ENCODE measurements around the gene CDKN3.
"Not testable (repeated sequence)": the region's sequence is repeated elsewhere in the genome, so short reads cannot be mapped to it uniquely, and the experiment has no call there.

CDKN3 gene

DNA sequence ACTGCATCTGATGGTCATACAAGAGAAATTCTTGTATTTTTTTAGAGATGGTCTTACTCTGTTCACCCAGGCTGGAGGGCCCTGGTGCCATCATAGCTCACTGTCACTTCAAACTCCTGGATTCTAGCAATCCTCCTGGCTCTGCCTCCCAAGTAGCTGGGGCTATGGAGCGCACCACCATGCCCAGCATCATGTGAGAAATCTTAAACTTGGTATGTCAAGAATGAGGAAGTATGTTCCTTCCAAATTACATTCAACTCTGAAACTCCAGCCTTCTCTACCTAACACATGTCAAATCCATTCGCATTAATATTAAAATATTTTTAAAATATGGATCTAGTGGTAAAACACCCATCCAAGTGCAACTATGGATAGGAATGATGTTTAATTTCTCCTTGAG, 27.5 kb upstream of the CDKN3 start:
- Histone ChIP-seq H3K9me3 (no peaks in the 10 kb centered on the region), H3K27ac (no peak overlapping the region), H3K4me3 (no peak overlapping the region), H3K36me3 (no peaks in the 10 kb centered on the region), H3K4me1 (peaks cover 12% of the 10 kb centered on the region), H4K20me1 (no peaks in the 10 kb centered on the region), H3K4me2 (no peak overlapping the region), H3K9ac (no peak overlapping the region), H3K27me3 (no peaks in the 10 kb centered on the region)
- TF ChIP-seq Cebpa-rat (IDR thresholded peaks at IDR 0.05), result no peak

DNA sequence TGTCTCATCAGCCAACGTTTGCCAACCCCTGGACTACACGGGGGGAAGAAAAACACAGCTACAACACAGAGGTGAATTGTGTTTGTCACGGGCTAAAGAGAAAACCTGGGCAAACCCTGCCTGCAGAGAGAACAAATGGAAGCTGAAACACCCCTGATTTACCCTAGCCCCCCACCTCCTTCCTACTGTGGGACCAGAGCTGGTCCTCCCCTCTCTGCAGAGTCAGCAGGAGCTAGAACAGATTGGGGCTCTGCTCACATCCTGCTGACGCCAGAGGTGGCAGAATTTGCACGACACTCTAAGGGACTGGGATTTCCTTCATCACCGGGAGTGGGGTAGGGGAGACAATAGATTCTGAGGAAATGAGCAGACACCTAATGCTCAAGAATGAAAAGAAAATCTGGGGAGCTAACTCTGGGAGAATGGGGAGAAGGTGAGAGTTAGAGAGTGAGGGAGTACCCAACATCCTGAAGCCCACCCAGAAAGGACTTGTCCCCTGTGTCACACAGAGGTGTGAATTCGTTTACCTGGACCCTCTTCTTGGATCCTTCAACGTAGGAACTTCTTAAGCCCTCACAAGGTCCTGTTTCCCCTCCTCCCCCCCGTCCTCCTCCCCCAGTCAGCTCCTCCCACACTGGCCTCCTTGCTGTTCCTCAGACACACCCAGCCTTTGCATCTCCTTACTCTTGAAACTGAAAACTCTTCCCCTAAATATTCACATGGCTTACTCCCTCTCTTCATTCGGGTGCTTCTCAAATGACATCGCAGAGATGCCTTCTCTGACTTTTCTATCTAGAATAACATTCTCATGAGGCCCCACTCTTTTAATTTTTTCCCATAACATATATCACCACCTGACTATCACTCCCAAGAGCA, 26.2 kb upstream of the CDKN3 start:
- no peaks in the 10 kb centered on the region for H3K9me3 ChIP-seq
- H4K20me1 ChIP-seq, result no peaks in the 10 kb centered on the region
- no peak overlapping the region for H3K4me3 ChIP-seq
- peaks cover 16% of the 10 kb centered on the region for H3K4me1 ChIP-seq
- no peak overlapping the region for H3K4me2 ChIP-seq
- no peak overlapping the region for H3K27ac ChIP-seq
- H3K36me3 ChIP-seq, result no peaks in the 10 kb centered on the region
- no peaks in the 10 kb centered on the region for H3K27me3 ChIP-seq
- TF ChIP-seq Cebpa-rat (IDR thresholded peaks at IDR 0.05), result no peak
- no peak overlapping the region for H3K9ac ChIP-seq

DNA sequence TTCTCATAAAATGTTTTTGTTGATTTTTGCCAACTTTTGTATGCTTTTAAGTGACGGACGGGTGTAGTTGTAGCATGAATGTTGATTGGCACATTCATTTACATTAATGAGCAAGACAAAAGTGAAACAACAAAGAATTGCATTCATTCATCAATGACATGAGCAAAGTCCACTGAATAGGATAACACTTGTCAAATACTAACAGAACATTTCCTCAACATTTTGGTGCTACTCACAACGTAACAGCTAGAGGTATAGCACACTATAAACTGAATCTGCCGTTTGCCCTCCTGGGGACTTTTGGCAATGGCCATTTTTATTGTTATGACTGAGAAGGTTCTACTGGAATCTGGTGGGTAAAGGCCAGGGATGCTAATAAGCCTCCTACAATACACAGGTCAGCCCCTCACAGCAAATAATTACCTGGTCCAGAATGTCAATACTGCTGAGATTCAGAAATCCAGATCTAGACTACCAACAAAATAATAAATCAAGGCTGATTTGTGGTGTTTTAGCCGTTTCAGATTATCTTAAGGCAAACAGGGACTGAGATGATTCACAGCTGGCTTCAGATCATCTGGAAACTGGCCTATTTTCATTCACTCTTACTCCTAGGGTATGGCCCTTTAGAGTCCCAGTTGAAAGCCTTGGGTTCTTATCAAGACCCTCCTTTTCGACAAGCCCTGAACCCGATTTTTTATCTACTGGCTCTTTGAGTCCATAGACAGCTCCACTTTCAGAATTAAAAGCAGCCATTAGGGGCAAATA, 22.5 kb upstream of the CDKN3 start:
- TF ChIP-seq Cebpa-rat (IDR thresholded peaks at IDR 0.05), result no peak
- H3K4me2 ChIP-seq, result no peak overlapping the region

DNA sequence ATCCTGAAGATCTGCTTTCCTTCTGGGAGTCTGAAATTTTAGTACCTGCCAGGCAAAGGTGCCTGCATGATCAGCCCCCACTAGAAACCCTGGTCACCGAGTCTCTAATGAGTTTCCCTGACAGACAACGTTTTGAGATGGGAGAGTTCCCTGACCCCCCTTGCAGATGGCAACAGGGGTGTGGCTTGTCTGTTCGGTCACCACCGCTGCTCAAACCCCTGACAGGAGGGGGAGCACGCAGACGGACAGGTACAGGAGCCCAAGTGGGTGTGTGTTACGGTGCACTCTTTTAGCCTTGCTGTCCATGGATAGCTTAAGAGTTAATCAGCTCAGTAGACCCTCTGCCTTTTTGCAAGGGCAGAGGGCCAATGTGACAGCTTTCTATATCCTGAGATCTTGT, 19.3 kb upstream of the CDKN3 start:
- no peak for TF ChIP-seq Cebpa-rat (IDR thresholded peaks at IDR 0.05)
- Histone ChIP-seq H3K27me3 (no peaks in the 10 kb centered on the region), H3K4me2 (peak overlapping the region; percentile 81), H3K9ac (peak overlapping the region; percentile 20; the same call in 1 of the 2 replicates), H3K4me3 (peak overlapping the region; percentile 28; the same call in 1 of the 2 replicates), H4K20me1 (no peaks in the 10 kb centered on the region), H3K9me3 (peaks cover 6% of the 10 kb centered on the region; the same call in 1 of the 2 replicates), H3K36me3 (no peaks in the 10 kb centered on the region), H3K4me1 (peaks cover 61% of the 10 kb centered on the region), H3K27ac (peak overlapping the region; percentile 57)

More for the DNA sequence above, 22.5 kb upstream of the CDKN3 start:
- peaks cover 53% of the 10 kb centered on the region for H3K4me1 ChIP-seq
- H3K4me3 ChIP-seq, result no peak overlapping the region
- no peaks in the 10 kb centered on the region for H3K36me3 ChIP-seq
- no peaks in the 10 kb centered on the region for H3K27me3 ChIP-seq
- no peaks in the 10 kb centered on the region for H3K9me3 ChIP-seq
- no peak overlapping the region for H3K9ac ChIP-seq
- H3K27ac ChIP-seq, result no peak overlapping the region
- H4K20me1 ChIP-seq, result no peaks in the 10 kb centered on the region

DNA sequence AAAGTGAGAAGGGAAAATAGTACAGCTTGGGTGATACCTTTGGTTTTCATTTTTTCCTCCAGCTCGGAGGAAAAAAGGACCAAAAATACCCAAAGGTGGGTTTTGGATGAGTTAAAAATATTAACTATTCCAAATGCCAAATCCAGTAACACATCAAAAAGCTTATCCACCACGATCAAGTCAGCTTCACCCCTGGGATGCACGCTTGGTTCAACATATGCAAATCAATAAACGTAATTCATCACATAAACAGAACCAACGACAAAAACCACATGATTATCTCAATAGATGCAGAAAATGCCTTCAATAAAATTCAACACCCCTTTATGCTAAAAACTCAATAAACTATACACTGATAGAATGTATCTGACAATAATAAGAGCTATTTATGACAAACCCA, 17.9 kb upstream of the CDKN3 start:
- not testable (repeated sequence) for H3K27me3 ChIP-seq, H3K36me3 ChIP-seq, H3K9ac ChIP-seq, H4K20me1 ChIP-seq, H3K9me3 ChIP-seq
- Histone ChIP-seq H3K4me1 (peaks cover 60% of the 10 kb centered on the region), H3K4me2 (peak overlapping the region; percentile 81), H3K27ac (peak overlapping the region; percentile 57), H3K4me3 (0 out of 2 replicates have a peak overlapping the region, but pooled peaks have one; percentile 21)

DNA sequence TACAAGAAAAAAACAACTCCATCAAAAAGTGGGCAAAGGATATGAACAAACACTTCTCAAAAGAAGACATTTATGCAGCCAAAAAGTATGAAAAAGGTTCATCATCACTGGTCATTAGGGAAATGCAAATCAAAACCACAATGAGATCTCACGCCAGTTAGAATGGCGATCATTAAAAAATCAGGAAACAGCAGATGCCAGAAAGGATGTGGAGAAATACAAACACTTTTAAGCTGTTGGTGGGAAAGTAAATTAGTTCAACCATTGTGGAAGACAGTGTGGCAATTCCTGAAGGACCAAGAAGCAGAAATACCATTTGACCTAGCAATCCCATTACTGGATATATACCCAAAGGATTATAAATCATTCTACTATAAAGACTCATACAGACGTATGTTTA, 16.2 kb upstream of the CDKN3 start:
- H3K9me3 ChIP-seq, H4K20me1 ChIP-seq, H3K4me3 ChIP-seq, H3K9ac ChIP-seq, H3K27me3 ChIP-seq, H3K36me3 ChIP-seq: not testable (repeated sequence)
- 0 out of 2 replicates have a peak overlapping the region, but pooled peaks have one; percentile 14 for H3K27ac ChIP-seq
- peaks cover 55% of the 10 kb centered on the region for H3K4me1 ChIP-seq
- peak overlapping the region; percentile 59 for H3K4me2 ChIP-seq

DNA sequence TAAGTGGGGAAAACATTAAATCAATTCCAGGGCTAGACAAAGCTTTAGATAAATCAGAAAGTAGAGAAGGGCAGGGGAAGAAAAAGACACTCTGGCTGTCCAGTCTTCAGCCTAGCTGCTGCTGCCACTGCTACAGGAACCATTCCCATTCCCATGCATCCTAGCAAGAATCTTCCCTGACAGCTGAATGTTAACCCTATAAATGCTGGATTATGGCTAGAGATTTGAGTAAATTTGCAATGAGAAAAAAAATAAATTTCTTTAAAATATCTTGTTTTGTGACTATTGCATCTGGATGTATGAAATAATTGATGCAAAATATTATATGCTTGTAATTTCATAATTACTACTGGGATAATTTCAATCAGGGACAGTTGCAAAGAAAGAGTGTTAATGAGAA, 15.0 kb upstream of the CDKN3 start:
- Histone ChIP-seq H3K27ac (no peak overlapping the region), H3K4me3 (no peak overlapping the region), H3K9me3 (peaks cover 6% of the 10 kb centered on the region; the same call in 1 of the 2 replicates), H3K4me1 (peaks cover 42% of the 10 kb centered on the region), H3K4me2 (no peak overlapping the region), H3K27me3 (no peaks in the 10 kb centered on the region), H4K20me1 (no peaks in the 10 kb centered on the region), H3K9ac (no peak overlapping the region), H3K36me3 (no peaks in the 10 kb centered on the region)
- TF ChIP-seq Cebpa-rat (IDR thresholded peaks at IDR 0.05), result no peak

DNA sequence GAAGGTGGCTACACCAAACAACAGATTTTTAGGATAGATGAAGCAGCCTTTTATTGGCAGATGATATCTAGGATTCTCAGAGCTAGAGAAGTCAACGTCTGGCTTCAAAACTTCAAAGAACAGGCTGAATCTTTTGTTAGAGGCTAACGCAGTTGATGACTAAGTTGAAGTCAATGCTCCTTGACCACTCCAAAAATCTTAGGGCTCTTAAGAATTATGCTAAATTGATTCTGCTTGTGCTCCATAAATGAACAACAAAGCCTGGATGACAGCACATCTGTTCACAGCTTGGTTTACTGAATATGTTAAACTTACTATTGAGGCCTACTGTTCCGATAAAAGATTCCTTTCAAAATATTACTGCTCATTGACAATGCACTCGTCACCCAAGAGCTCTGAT, 13.0 kb upstream of the CDKN3 start:
- no peaks in the 10 kb centered on the region for H4K20me1 ChIP-seq
- no peak overlapping the region for H3K9ac ChIP-seq
- no peak overlapping the region for H3K4me2 ChIP-seq
- peaks cover 6% of the 10 kb centered on the region; the same call in 1 of the 2 replicates for H3K9me3 ChIP-seq
- no peak overlapping the region for H3K4me3 ChIP-seq
- H3K36me3 ChIP-seq, result no peaks in the 10 kb centered on the region
- no peak for TF ChIP-seq Cebpa-rat (IDR thresholded peaks at IDR 0.05)
- H3K27ac ChIP-seq, result no peak overlapping the region
- H3K4me1 ChIP-seq, result peaks cover 22% of the 10 kb centered on the region
- H3K27me3 ChIP-seq, result no peaks in the 10 kb centered on the region

DNA sequence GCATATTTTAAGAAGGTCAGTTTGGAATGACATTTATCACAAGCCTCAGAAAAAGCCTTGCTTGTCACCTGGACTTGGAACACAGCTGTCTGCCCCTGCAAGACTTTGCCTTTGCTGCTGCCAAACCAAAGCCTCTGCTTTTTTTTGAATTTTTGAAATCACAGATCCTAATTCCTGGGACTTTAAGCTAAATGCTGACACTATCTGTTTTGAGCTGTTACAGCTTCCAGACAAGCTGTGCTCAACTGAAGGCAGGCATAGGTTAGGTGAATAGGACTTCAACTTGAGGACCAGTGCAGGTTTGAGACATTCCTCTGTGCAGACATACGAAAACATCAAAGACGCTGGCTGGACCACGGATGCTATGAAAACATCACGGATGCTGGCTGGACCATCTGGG, 11.3 kb upstream of the CDKN3 start:
- peaks cover 5% of the 10 kb centered on the region for H3K4me1 ChIP-seq
- no peak overlapping the region for H3K4me2 ChIP-seq
- H3K27me3 ChIP-seq, result no peaks in the 10 kb centered on the region
- no peak overlapping the region for H3K9ac ChIP-seq
- H4K20me1 ChIP-seq, result no peaks in the 10 kb centered on the region
- no peak overlapping the region for H3K27ac ChIP-seq
- 0 out of 2 replicates have a peak, but pooled peaks cover 6% of the 10 kb centered on the region for H3K9me3 ChIP-seq
- H3K4me3 ChIP-seq, result no peak overlapping the region
- no peak for TF ChIP-seq Cebpa-rat (IDR thresholded peaks at IDR 0.05)
- no peaks in the 10 kb centered on the region for H3K36me3 ChIP-seq

DNA sequence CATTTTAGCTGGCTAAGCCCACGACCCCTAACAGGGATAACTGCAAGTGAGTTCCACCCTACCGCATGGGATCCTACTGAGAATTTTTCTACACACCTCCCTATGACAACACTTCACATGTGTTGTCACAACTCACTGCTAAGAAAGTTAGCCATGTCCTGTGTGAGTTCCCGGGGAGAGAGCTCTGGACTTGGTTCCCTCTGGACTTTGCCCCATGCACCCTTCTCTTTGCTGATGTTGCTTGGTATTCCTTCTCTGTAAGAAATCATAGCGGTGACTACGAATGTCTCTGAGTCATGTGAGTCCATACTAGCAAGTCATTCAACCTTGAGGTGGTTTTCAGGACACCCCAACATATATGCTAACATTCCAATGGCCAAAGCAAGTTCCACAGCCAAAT, 9.5 kb upstream of the CDKN3 start:
- Histone ChIP-seq H3K36me3 (no peaks in the 10 kb centered on the region), H3K9me3 (0 out of 2 replicates have a peak, but pooled peaks cover 6% of the 10 kb centered on the region), H3K9ac (no peak overlapping the region), H3K4me3 (no peak overlapping the region), H3K4me2 (no peak overlapping the region), H3K4me1 (no peaks in the 10 kb centered on the region), H3K27me3 (no peaks in the 10 kb centered on the region), H3K27ac (no peak overlapping the region), H4K20me1 (no peaks in the 10 kb centered on the region)
- TF ChIP-seq Cebpa-rat (IDR thresholded peaks at IDR 0.05), result no peak

Measured in BLaER1 (cell line).